IMR-90 (cell line): ENCODE data around the gene GRID2IP. TPM values are rescaled to one million over a fixed set of nuclear protein-coding genes. Genes with fewer than 3 reads are reported as not detected.

Source experiments
- ATAC-seq: fragments of 200-7000 bp; cut with Tn5 transposase; 2 replicates; pipeline ENCODE4 v1.9.1; 2020; ENCODE audit warnings: low read depth, mild to moderate bottlenecking, moderate library complexity
- BruUV-seq: library from RNA; stranded (reverse); fragments of 400-500 nt; replicated peaks from 2 replicates; lab custom pipeline; 2021; lab: Mats Ljungman, UMichigan
- CTCF ChIA-PET: fragments of 300-600 bp; formaldehyde crosslinking; extraction: SDS; loops from one replicate; lab custom pipeline; 2021; ENCODE audit warnings: antibody characterized with exemption; lab: Yijun Ruan, JAX
- POLR2A ChIA-PET: fragments of 300-600 bp; sonication (Branson Sonifier 250); formaldehyde crosslinking; loops from one replicate; lab custom pipeline; 2022; ENCODE audit warnings: antibody characterized with exemption; ENCODE audit not compliant: unreplicated experiment; lab: Charles Lee
- DNase-seq: peaks from one replicate; pipeline ENCODE4 v3.0.0; 2013
- H2AFZ ChIP-seq: replicated peaks from 2 replicates; pipeline ENCODE3; 2013; ENCODE audit warnings: low read length, mild to moderate bottlenecking; ENCODE audit not compliant: poor library complexity
- H2AK5ac ChIP-seq: 2 replicates; pipeline ENCODE4 v1.6.1; 2013; ENCODE audit warnings: low read depth, low read length, inconsistent platforms
- H2AK9ac ChIP-seq: replicated peaks from 2 replicates; pipeline ENCODE3; 2013; ENCODE audit warnings: mild to moderate bottlenecking, low read depth, low read length, moderate library complexity; ENCODE audit not compliant: poor library complexity
- H2BK120ac ChIP-seq: 2 replicates; pipeline ENCODE4 v1.6.1; 2013; ENCODE audit warnings: low read depth, low read length, inconsistent platforms
- H2BK15ac ChIP-seq: 3 replicates; pipeline ENCODE4 v1.6.1; 2013; ENCODE audit warnings: low read depth, low read length, inconsistent platforms
- H2BK20ac ChIP-seq: 2 replicates; pipeline ENCODE4 v1.6.1; 2013; ENCODE audit warnings: low read depth, mild to moderate bottlenecking, inconsistent platforms, low read length, moderate library complexity
- H2BK5ac ChIP-seq: 2 replicates; pipeline ENCODE4 v1.6.1; 2013; ENCODE audit warnings: mild to moderate bottlenecking, low read depth, low read length, inconsistent platforms; ENCODE audit not compliant: poor library complexity, severe bottlenecking
- H3K14ac ChIP-seq: replicated peaks from 2 replicates; pipeline ENCODE4 v1.6.1; 2013; ENCODE audit warnings: low read depth, low read length, inconsistent platforms
- H3K18ac ChIP-seq: 2 replicates; pipeline ENCODE4 v1.6.1; 2013; ENCODE audit warnings: low read depth, low read length, control low read depth
- H3K23ac ChIP-seq: 2 replicates; pipeline ENCODE4 v1.6.1; 2013; ENCODE audit warnings: low read depth, low read length, inconsistent platforms
- H3K27ac ChIP-seq: 2 replicates; pipeline ENCODE4 v1.5.1; 2013; ENCODE audit warnings: mild to moderate bottlenecking, control low read depth, low read length; ENCODE audit not compliant: insufficient read depth
- H3K27me3 ChIP-seq: 2 replicates; pipeline ENCODE4 v1.6.1; 2013; ENCODE audit warnings: low read length; ENCODE audit not compliant: control insufficient read depth, insufficient read depth
- H3K36me3 ChIP-seq: 2 replicates; pipeline ENCODE4 v1.6.1; 2013; ENCODE audit warnings: low read length, mixed read lengths; ENCODE audit not compliant: control insufficient read depth, insufficient read depth
- H3K4ac ChIP-seq: 2 replicates; pipeline ENCODE4 v1.6.1; 2013; ENCODE audit warnings: low read depth, low read length, inconsistent platforms
- H3K4me1 ChIP-seq: 2 replicates; pipeline ENCODE4 v1.6.1; 2013; ENCODE audit warnings: low read length, mixed read lengths; ENCODE audit not compliant: control insufficient read depth, insufficient read depth
- H3K4me2 ChIP-seq: 2 replicates; pipeline ENCODE4 v1.6.1; 2013; ENCODE audit warnings: low read depth, mild to moderate bottlenecking, control low read depth, low read length, moderate library complexity
- H3K4me3 ChIP-seq: 2 replicates; pipeline ENCODE4 v1.5.1; 2013; ENCODE audit warnings: low read depth, mild to moderate bottlenecking, control low read depth, low read length, moderate library complexity; ENCODE audit not compliant: insufficient read depth
- H3K56ac ChIP-seq: 2 replicates; pipeline ENCODE4 v1.6.1; 2013; ENCODE audit warnings: low read length, inconsistent platforms; ENCODE audit not compliant: insufficient read depth; ENCODE audit errors: extremely low read depth
- H3K79me1 ChIP-seq, 2 experiments: 2 replicates each; pipeline ENCODE4 v1.6.1; 2013; ENCODE audit warnings: low read length in 2 of 2, inconsistent platforms in 1 of 2, low read depth in 1 of 2
- H3K9ac ChIP-seq: 2 replicates; pipeline ENCODE4 v1.6.1; 2013; ENCODE audit warnings: low read depth, low read length, control low read depth
- H3K9me1 ChIP-seq: 2 replicates; pipeline ENCODE4 v1.6.1; 2013; ENCODE audit warnings: low read length, inconsistent platforms; ENCODE audit not compliant: insufficient read depth
- H3K9me3 ChIP-seq: 2 replicates; pipeline ENCODE4 v1.6.1; 2013; ENCODE audit warnings: low read length; ENCODE audit not compliant: control insufficient read depth, insufficient read depth
- H4K20me1 ChIP-seq: 2 replicates; pipeline ENCODE4 v1.6.1; 2013; ENCODE audit warnings: low read length, inconsistent platforms; ENCODE audit not compliant: insufficient read depth
- H4K5ac ChIP-seq: 2 replicates; pipeline ENCODE4 v1.6.1; 2013; ENCODE audit warnings: mild to moderate bottlenecking, low read depth, low read length, control low read depth
- H4K8ac ChIP-seq, 2 experiments: 2 replicates each; pipeline ENCODE4 v1.6.1; 2013; ENCODE audit warnings: low read depth in 2 of 2, low read length in 2 of 2, control low read depth in 1 of 2, inconsistent platforms in 1 of 2
- H4K91ac ChIP-seq: 2 replicates; pipeline ENCODE4 v1.6.1; 2013; ENCODE audit warnings: low read depth, low read length, inconsistent platforms; ENCODE audit not compliant: insufficient read depth
- BHLHE40 ChIP-seq: fragments of 150-350 bp; IDR thresholded peaks from 2 replicates; pipeline ENCODE4 v1.6.1; 2016; ENCODE audit warnings: mild to moderate bottlenecking, low read depth, low read length
- CEBPB ChIP-seq: IDR thresholded peaks from 2 replicates; pipeline ENCODE4 v1.6.1; 2012; ENCODE audit warnings: low read depth, low read length, improper control_type of control experiment
- CHD1 ChIP-seq: IDR thresholded peaks from 2 replicates; pipeline ENCODE4 v1.6.1; 2012; ENCODE audit warnings: low read depth, low read length, improper control_type of control experiment
- FOS ChIP-seq: fragments of 150-350 bp; IDR thresholded peaks from 2 replicates; pipeline ENCODE4 v1.6.1; 2016; ENCODE audit warnings: low read depth, low read length
- MAFK ChIP-seq: IDR thresholded peaks from 2 replicates; pipeline ENCODE4 v1.6.1; 2012; ENCODE audit warnings: low read depth, low read length, improper control_type of control experiment
- MAZ ChIP-seq: IDR thresholded peaks from 2 replicates; pipeline ENCODE4 v1.6.1; 2012; ENCODE audit warnings: low read depth, mild to moderate bottlenecking, low read length, improper control_type of control experiment, moderate library complexity, borderline replicate concordance
- MXI1 ChIP-seq: IDR thresholded peaks from 2 replicates; pipeline ENCODE4 v1.6.1; 2012; ENCODE audit warnings: low read depth, mild to moderate bottlenecking, low read length, moderate library complexity, borderline replicate concordance
- NFE2L2 ChIP-seq: fragments of 150-350 bp; IDR thresholded peaks from 2 replicates; pipeline ENCODE4 v1.6.1; 2016; ENCODE audit warnings: low read depth, mild to moderate bottlenecking, low read length
- POLR2A ChIP-seq: IDR thresholded peaks from 2 replicates; pipeline ENCODE4 v1.6.1; 2012; ENCODE audit warnings: mild to moderate bottlenecking, low read depth, low read length
- RAD21 ChIP-seq: IDR thresholded peaks from 2 replicates; pipeline ENCODE4 v1.6.1; 2012; ENCODE audit warnings: low read length, improper control_type of control experiment
- RCOR1 ChIP-seq: IDR thresholded peaks from 2 replicates; pipeline ENCODE4 v1.6.1; 2012; ENCODE audit warnings: mild to moderate bottlenecking, low read length, improper control_type of control experiment; ENCODE audit not compliant: insufficient replicate concordance
- RFX5 ChIP-seq: IDR thresholded peaks from 2 replicates; pipeline ENCODE4 v1.8.0; 2012; ENCODE audit warnings: low read depth, mild to moderate bottlenecking, low read length, moderate library complexity
- SMC3 ChIP-seq: fragments of 150-350 bp; IDR thresholded peaks from 2 replicates; pipeline ENCODE4 v1.6.1; 2016; ENCODE audit warnings: low read depth, mild to moderate bottlenecking, antibody characterized with exemption, low read length, moderate library complexity
- USF2 ChIP-seq: fragments of 150-350 bp; IDR thresholded peaks from 2 replicates; pipeline ENCODE4 v1.6.1; 2017; ENCODE audit warnings: mild to moderate bottlenecking, antibody characterized with exemption, low read length, low read depth
- whole genome bisulfite sequencing, 2 experiments: methylation state at CpG; one replicate each; pipeline versions ENCODE4 v1.1.5 to v1.1.7; 2013; ENCODE audit warnings: missing lambda C conversion rate in 2 of 2; ENCODE audit not compliant: insufficient read length in 1 of 2; ENCODE audit errors: extremely low coverage in 2 of 2; 5-methylcytosine and 5-hydroxymethylcytosine counted together
- dilution Hi-C: fragments of 300-500 bp; cut with HindIII; formaldehyde crosslinking; loops from one replicate; pipeline ENCODE4 v1.14.3; 2018; ENCODE audit warnings: low sequenced_read_pairs; ENCODE audit not compliant: unreplicated experiment
- in situ Hi-C: fragments of 300-500 bp; cut with MboI; formaldehyde crosslinking; loops from 3 replicates; pipeline ENCODE4 v1.14.3; 2019; ENCODE audit warnings: low sequenced_read_pairs, inconsistent platforms, mixed read lengths
- intact Hi-C: fragments of 100-400 bp; cut with micrococcal nuclease; formaldehyde crosslinking; loops from 2 replicates; pipeline ENCODE4 v1.10.0; 2022
- polyA plus RNA-seq, 3 experiments: library from polyadenylated mRNA; depleted of rRNA; stranded (reverse); fragments of >200 nt; gene quantifications; 2 replicates each; pipeline ENCODE4 v1.2.3, GENCODE V29; 2012; ENCODE audit warnings: low replicate concordance in 1 of 3
- total RNA-seq: library from RNA; depleted of rRNA; stranded (reverse); fragments of >200 nt; gene quantifications from 2 replicates; pipeline ENCODE4 v1.2.3, GENCODE V29; 2012
- TF ChIP-seq, protein P1 (sequence below): fragments of 150-350 bp; IDR thresholded peaks from 2 replicates; pipeline ENCODE4 v1.6.1; 2016; ENCODE audit warnings: low read depth, mild to moderate bottlenecking, low read length, moderate library complexity, borderline replicate concordance
- TF ChIP-seq, protein P2 (sequence below): conservative IDR thresholded peaks from 2 replicates; pipeline ENCODE4 v1.5.1; 2012; ENCODE audit warnings: mild to moderate bottlenecking, low read depth, low read length, improper control_type of control experiment

GRID2IP gene
- total and polyA plus RNA-seq, 2 of the 4 experiments (the other 2 are of a cell fraction): not detected

DNA sequence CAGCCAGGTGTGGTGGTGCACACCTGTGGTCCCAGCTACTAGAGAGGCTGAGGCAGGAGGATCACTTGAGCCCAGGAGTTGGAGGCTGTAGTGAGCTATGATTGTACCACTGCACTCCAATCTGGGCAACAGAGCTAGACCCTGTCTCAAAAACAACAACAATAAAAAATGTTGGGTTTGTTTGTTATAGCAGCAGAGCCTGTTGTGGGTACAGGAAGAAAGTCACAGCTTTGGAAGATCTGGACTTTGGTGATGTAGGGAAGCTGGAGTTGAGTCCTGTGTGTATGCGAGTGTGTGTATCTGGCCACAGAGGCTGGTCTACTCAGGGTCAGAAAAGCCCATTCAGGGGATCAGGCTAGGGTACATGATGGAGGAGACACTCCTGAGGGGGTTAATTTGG, 3.9 kb downstream of the GRID2IP start:
- no peaks in the 10 kb centered on the region for H3K4me1 ChIP-seq
- H3K4me3 ChIP-seq: no peak overlapping the region
- BruUV-seq: no TSS peak
- H3K14ac ChIP-seq: no peak overlapping the region
- H4K20me1 ChIP-seq: no peaks in the 10 kb centered on the region
- CTCF ChIA-PET: no interaction called here
- POLR2A ChIA-PET: no interaction called here
- intact Hi-C loops (no loop called here), dilution Hi-C loops (no loop called here), in situ Hi-C loops (no loop called here)
- no peak overlapping the region for H4K91ac ChIP-seq
- H3K23ac ChIP-seq: no peak overlapping the region
- WGBS, 2 experiments: 90% methylated on average over 1 of the region's 1 CpG; no CpG with 5 or more reads in 1 of the 2 experiments
- H3K27me3 ChIP-seq: peaks cover 6% of the 10 kb centered on the region; the same call in 1 of the 2 replicates
- no peak overlapping the region for H2AK9ac ChIP-seq
- H3K79me1 ChIP-seq: no peaks in the 10 kb centered on the region
- no peak overlapping the region for H2AK5ac ChIP-seq
- DNase-seq (no peak), ATAC-seq (no peak)
- H3K9me3 ChIP-seq: no peaks in the 10 kb centered on the region
- no peak overlapping the region for H3K56ac ChIP-seq
- H2BK15ac ChIP-seq: no peak overlapping the region
- no peak overlapping the region for H3K27ac ChIP-seq
- no peak overlapping the region for H2BK20ac ChIP-seq
- no peak overlapping the region for H3K9ac ChIP-seq
- no peak overlapping the region for H3K4me2 ChIP-seq
- no peak overlapping the region for H2AFZ ChIP-seq
- H2BK120ac ChIP-seq: no peak overlapping the region
- H4K5ac ChIP-seq: no peak overlapping the region
- TF ChIP-seq FOS (no peak), RCOR1 (no peak), SMC3 (no peak), RFX5 (no peak), CEBPB (no peak), CHD1 (no peak), MAZ (no peak), USF2 (no peak), BHLHE40 (no peak), NFE2L2 (no peak), MAFK (no peak), RAD21 (no peak), MXI1 (no peak), POLR2A (no peak)
- TF ChIP-seq, protein P1, sequence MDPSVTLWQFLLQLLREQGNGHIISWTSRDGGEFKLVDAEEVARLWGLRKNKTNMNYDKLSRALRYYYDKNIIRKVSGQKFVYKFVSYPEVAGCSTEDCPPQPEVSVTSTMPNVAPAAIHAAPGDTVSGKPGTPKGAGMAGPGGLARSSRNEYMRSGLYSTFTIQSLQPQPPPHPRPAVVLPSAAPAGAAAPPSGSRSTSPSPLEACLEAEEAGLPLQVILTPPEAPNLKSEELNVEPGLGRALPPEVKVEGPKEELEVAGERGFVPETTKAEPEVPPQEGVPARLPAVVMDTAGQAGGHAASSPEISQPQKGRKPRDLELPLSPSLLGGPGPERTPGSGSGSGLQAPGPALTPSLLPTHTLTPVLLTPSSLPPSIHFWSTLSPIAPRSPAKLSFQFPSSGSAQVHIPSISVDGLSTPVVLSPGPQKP: no peak
- TF ChIP-seq, protein P2, sequence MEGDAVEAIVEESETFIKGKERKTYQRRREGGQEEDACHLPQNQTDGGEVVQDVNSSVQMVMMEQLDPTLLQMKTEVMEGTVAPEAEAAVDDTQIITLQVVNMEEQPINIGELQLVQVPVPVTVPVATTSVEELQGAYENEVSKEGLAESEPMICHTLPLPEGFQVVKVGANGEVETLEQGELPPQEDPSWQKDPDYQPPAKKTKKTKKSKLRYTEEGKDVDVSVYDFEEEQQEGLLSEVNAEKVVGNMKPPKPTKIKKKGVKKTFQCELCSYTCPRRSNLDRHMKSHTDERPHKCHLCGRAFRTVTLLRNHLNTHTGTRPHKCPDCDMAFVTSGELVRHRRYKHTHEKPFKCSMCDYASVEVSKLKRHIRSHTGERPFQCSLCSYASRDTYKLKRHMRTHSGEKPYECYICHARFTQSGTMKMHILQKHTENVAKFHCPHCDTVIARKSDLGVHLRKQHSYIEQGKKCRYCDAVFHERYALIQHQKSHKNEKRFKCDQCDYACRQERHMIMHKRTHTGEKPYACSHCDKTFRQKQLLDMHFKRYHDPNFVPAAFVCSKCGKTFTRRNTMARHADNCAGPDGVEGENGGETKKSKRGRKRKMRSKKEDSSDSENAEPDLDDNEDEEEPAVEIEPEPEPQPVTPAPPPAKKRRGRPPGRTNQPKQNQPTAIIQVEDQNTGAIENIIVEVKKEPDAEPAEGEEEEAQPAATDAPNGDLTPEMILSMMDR: no peak
- H3K4ac ChIP-seq: no peak overlapping the region
- H3K36me3 ChIP-seq: no peaks in the 10 kb centered on the region
- no peak overlapping the region for H3K18ac ChIP-seq
- no peaks in the 10 kb centered on the region for H3K9me1 ChIP-seq
- H2BK5ac ChIP-seq: no peak overlapping the region
- no peak overlapping the region for H4K8ac ChIP-seq
